Measurements from ENCODE around the gene NDUFAF2.

DNA sequence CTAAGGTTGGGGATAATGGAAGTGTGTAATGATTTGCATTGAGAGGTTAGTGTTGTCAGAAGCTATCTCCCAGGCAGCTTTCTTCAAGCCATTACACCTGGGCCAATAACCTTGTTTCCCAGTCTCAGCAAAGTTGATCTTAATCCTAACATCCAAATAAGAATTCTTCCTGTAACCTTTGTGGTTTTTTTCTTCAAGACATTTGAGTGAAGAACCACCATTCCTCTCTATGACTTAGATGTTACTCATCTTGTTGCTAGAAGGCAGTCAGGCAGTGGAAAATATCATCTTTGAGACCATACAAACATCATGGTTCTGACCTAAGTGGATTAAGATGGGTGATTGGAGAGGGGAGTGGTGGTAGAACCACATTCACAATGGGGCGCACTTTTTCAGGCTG, 103.5 kb downstream of the NDUFAF2 start:
- TF ChIP-seq, protein P1, sequence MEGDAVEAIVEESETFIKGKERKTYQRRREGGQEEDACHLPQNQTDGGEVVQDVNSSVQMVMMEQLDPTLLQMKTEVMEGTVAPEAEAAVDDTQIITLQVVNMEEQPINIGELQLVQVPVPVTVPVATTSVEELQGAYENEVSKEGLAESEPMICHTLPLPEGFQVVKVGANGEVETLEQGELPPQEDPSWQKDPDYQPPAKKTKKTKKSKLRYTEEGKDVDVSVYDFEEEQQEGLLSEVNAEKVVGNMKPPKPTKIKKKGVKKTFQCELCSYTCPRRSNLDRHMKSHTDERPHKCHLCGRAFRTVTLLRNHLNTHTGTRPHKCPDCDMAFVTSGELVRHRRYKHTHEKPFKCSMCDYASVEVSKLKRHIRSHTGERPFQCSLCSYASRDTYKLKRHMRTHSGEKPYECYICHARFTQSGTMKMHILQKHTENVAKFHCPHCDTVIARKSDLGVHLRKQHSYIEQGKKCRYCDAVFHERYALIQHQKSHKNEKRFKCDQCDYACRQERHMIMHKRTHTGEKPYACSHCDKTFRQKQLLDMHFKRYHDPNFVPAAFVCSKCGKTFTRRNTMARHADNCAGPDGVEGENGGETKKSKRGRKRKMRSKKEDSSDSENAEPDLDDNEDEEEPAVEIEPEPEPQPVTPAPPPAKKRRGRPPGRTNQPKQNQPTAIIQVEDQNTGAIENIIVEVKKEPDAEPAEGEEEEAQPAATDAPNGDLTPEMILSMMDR (IDR thresholded peaks at IDR 0.05), result no peak
- TF ChIP-seq POLR2AphosphoS5 (IDR thresholded peaks at IDR 0.05; ENCODE audit: insufficient read depth in 1 of 2, low read depth in 1 of 2), result no peak
